ENCODE measurements around the gene INPP5E.

INPP5E gene

DNA sequence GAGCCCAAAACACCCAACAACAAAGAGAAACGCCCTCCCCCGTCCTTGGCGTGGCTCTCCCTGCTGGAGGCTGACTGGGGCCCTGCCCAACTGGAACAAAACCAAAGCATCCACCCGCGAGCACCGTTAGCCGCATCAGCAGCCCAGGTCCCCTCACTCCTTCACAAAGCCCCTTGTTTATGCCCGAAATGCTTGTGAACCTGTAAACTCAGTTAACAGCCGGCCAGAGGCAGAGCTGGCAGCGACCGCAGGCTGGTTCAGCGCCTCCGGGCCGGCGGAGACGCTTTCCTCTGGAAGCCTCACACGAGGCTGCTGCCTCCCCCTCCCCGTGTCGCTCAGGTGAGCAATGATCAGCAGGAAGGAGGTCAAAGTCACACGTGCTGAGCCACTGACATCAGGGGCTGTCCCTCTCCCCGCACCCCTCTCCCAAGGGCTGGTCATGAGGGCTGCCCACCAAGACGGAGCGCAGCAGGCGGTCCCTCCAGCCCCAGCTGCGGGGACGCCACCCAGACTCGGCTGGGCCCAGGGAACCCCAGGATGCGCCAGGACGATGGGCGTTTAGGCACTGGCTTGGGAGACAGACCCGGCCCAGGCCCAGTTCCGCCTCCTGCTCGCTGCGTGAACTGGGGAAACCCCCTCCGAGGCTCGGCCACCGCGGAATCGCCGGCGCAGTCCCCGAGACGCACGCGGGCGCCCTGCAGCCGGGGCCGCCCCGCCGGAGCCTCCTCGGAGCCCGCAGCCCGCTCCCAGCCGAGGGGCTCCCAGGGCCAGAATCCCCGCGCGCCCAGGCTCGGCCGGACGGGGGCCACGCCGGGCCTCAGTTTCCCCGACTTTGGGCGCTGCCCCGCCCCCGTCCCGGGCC is 40.2 kb downstream of the INPP5E start:
- no peaks in the 10 kb centered on the region for H3K36me3 ChIP-seq (ENCODE audit: control insufficient read depth, insufficient read depth, low read length)
- no peaks in the 10 kb centered on the region for H3K4me1 ChIP-seq

DNA sequence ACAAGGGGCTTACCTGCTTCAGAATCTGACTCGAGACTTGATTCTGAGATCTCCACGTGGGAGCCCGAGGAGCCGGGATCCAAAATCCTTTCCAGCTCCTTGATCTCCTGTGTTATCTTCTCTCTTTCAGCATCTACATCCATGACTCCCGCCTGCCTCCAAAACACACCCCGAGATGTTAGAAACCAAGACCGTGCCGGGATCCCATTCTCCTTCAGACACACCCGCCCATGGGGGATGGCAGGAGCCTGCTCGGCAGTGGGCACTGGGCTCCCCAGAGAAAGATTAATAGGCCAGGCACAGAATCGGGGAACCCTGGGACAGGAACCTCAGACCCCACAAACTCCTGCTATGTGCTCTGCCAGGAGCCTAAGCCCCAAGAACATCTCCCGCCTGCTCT is 41.4 kb downstream of the INPP5E start:
- Histone ChIP-seq H3K4me1 (no peaks in the 10 kb centered on the region), H3K9ac (no peak overlapping the region), H3K27me3 (ENCODE audit: control insufficient read depth, insufficient read depth, low read length) (no peaks in the 10 kb centered on the region), H3K4me2 (ENCODE audit: low read length) (no peak overlapping the region), H2AFZ (no peak overlapping the region), H3K36me3 (ENCODE audit: control insufficient read depth, insufficient read depth, low read length) (no peaks in the 10 kb centered on the region), H3K79me2 (no peaks in the 10 kb centered on the region), H3K9me3 (ENCODE audit: control insufficient read depth, low read length) (no peaks in the 10 kb centered on the region), H3K4me3 (ENCODE audit: low read depth, low read length) (no peak overlapping the region), H3K27ac (no peak overlapping the region)
- TF ChIP-seq, protein P1, sequence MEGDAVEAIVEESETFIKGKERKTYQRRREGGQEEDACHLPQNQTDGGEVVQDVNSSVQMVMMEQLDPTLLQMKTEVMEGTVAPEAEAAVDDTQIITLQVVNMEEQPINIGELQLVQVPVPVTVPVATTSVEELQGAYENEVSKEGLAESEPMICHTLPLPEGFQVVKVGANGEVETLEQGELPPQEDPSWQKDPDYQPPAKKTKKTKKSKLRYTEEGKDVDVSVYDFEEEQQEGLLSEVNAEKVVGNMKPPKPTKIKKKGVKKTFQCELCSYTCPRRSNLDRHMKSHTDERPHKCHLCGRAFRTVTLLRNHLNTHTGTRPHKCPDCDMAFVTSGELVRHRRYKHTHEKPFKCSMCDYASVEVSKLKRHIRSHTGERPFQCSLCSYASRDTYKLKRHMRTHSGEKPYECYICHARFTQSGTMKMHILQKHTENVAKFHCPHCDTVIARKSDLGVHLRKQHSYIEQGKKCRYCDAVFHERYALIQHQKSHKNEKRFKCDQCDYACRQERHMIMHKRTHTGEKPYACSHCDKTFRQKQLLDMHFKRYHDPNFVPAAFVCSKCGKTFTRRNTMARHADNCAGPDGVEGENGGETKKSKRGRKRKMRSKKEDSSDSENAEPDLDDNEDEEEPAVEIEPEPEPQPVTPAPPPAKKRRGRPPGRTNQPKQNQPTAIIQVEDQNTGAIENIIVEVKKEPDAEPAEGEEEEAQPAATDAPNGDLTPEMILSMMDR (IDR thresholded peaks at IDR 0.05) = no peak

More for the DNA sequence above, 40.2 kb downstream of the INPP5E start:
- Histone ChIP-seq H3K27me3 (ENCODE audit: control insufficient read depth, insufficient read depth, low read length) (no peaks in the 10 kb centered on the region), H3K79me2 (no peaks in the 10 kb centered on the region), H3K4me2 (ENCODE audit: low read length) (peak overlapping the region; percentile 92), H3K27ac (no peak overlapping the region), H3K9ac (peak overlapping the region; percentile 28), H2AFZ (peak overlapping the region; percentile 88), H3K9me3 (ENCODE audit: control insufficient read depth, low read length) (no peaks in the 10 kb centered on the region), H3K4me3 (ENCODE audit: low read depth, low read length) (peak overlapping the region; percentile 69)
- TF ChIP-seq, protein P1 (IDR thresholded peaks at IDR 0.05) = no peak

DNA sequence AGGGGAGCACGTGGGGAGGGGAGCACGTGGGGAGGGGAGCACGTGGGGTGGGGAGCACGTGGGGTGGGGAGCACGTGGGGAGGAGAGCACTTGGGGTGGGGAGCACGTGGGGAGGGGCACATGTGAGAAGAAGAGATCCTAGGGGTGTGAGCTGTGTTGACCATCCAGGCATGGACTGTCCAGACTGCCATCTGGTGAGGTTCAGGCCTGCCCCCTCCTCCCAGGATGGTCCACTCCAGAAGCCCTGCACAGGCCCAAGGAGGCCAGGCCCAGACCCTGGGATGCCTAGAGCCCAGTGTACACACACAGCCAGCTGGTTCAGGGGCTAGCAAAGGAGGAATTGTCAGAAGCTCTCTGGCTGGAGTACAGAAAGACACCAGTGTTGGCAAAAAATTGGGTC is 42.0 kb downstream of the INPP5E start:
- no peaks in the 10 kb centered on the region for H3K36me3 ChIP-seq (ENCODE audit: control insufficient read depth, insufficient read depth, low read length)
- H3K27ac ChIP-seq = no peak overlapping the region
- TF ChIP-seq, protein P1 (IDR thresholded peaks at IDR 0.05) = no peak
- H3K4me3 ChIP-seq (ENCODE audit: low read depth, low read length) = no peak overlapping the region
- no peak overlapping the region for H3K9ac ChIP-seq
- H3K9me3 ChIP-seq (ENCODE audit: control insufficient read depth, low read length) = no peaks in the 10 kb centered on the region
- no peak overlapping the region for H3K4me2 ChIP-seq (ENCODE audit: low read length)
- H3K27me3 ChIP-seq (ENCODE audit: control insufficient read depth, insufficient read depth, low read length) = no peaks in the 10 kb centered on the region
- H3K79me2 ChIP-seq = no peaks in the 10 kb centered on the region
- no peak overlapping the region for H2AFZ ChIP-seq
- H3K4me1 ChIP-seq = no peaks in the 10 kb centered on the region

DNA sequence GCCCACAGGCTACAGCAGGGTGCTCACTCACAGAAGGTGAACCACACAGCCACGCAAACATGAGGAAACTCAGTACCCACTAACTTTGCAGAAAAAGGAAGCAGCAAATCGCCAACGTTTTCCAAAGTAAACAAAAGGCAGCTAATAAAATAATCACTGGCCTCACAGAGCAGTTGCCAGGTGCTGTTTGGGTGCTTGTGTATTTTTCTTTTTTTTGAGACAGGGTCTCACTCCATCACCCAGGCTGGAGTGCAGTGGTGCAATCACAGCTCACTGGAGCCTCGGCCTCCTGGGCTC is 43.5 kb downstream of the INPP5E start:
- TF ChIP-seq, protein P1 (IDR thresholded peaks at IDR 0.05) = no peak
- Histone ChIP-seq H3K4me2 (ENCODE audit: low read length) (no peak overlapping the region), H2AFZ (no peak overlapping the region), H3K4me1 (no peaks in the 10 kb centered on the region), H3K36me3 (ENCODE audit: control insufficient read depth, insufficient read depth, low read length) (no peaks in the 10 kb centered on the region), H3K79me2 (no peaks in the 10 kb centered on the region), H3K4me3 (ENCODE audit: low read depth, low read length) (no peak overlapping the region), H3K9ac (no peak overlapping the region), H3K27ac (no peak overlapping the region), H3K9me3 (ENCODE audit: control insufficient read depth, low read length) (no peaks in the 10 kb centered on the region), H3K27me3 (ENCODE audit: control insufficient read depth, insufficient read depth, low read length) (no peaks in the 10 kb centered on the region)
